ENCODE measurements around the gene ZNF397. TPM values are rescaled to one million over a fixed set of nuclear protein-coding genes. Genes with fewer than 3 reads are reported as not detected.

ZNF397 gene
- total RNA-seq, 1 donor from 2014 or later = 13.9 TPM

GRCh38 chr18:35256947-35257346 is 16.1 kb downstream of the ZNF397 start:
- no peak overlapping the region for H3K4me3 ChIP-seq
- no peak overlapping the region for H3K27ac ChIP-seq
- intact Hi-C loops (cut with DNase I) = no loop called here
- no peaks in the 10 kb centered on the region for H3K4me1 ChIP-seq
- peaks cover 21 to 67% of the 10 kb centered on the region in 2 donors for H3K36me3 ChIP-seq
- no peak for DNase-seq (ENCODE audit: low spot score in 2 of 2)
- peaks cover 0 to 9% of the 10 kb centered on the region in 2 donors for H3K9me3 ChIP-seq
- TF ChIP-seq CTCF (IDR thresholded peaks at IDR 0.05) = no peak
- H3K27me3 ChIP-seq = no peaks in the 10 kb centered on the region

- intact Hi-C loops (cut with DNase I) = no loop called here
- no peak overlapping the region for H3K4me3 ChIP-seq
- peaks cover 10 to 38% of the 10 kb centered on the region in 2 donors for H3K36me3 ChIP-seq
- H3K27ac ChIP-seq = no peak overlapping the region
- no peaks in the 10 kb centered on the region for H3K27me3 ChIP-seq
- DNase-seq (ENCODE audit: low spot score in 2 of 2) = no peak
- no peaks in the 10 kb centered on the region for H3K9me3 ChIP-seq
- no peak for TF ChIP-seq CTCF (IDR thresholded peaks at IDR 0.05)
- H3K4me1 ChIP-seq = peaks cover 0 to 4% of the 10 kb centered on the region in 2 donors
These were observed 23.6 kb downstream of the ZNF397 start for GRCh38 chr18:35264409-35264808.

GRCh38 chr18:35267161-35267651 is 26.4 kb downstream of the ZNF397 start:
- Histone ChIP-seq H3K9me3 (no peaks in the 10 kb centered on the region), H3K27ac (peak overlapping the region; percentile 79 to 85), H3K4me1 (peaks cover 0 to 4% of the 10 kb centered on the region in 2 donors), H3K36me3 (peaks cover 3 to 18% of the 10 kb centered on the region in 2 donors), H3K27me3 (no peaks in the 10 kb centered on the region), H3K4me3 (peak overlapping the region; percentile 60 to 83)
- intact Hi-C loops (cut with DNase I) = loop anchor here (1.0 to 5.0 kb wide), 3 partner anchors 23 to 78 kb away; partner anchors contain the start of genes ZNF24 and ZSCAN30
- DNase-seq (ENCODE audit: low spot score in 2 of 2) = peak; percentile 28 to 88
- TF ChIP-seq CTCF (IDR thresholded peaks at IDR 0.05) = peak in 1 of 3 experiments; percentile 8

GRCh38 chr18:35267809-35268208 is 27.0 kb downstream of the ZNF397 start:
- TF ChIP-seq CTCF (IDR thresholded peaks at IDR 0.05) = no peak
- no peak for DNase-seq (ENCODE audit: low spot score in 2 of 2)
- H3K9me3 ChIP-seq = no peaks in the 10 kb centered on the region
- H3K4me3 ChIP-seq = peak overlapping the region; percentile 60 to 83
- peaks cover 0 to 4% of the 10 kb centered on the region in 2 donors for H3K4me1 ChIP-seq
- intact Hi-C loops (cut with DNase I) = loop anchor here (1.0 to 5.0 kb wide), 3 partner anchors 22 to 77 kb away; partner anchors contain the start of genes ZNF24 and ZSCAN30
- H3K27ac ChIP-seq = peak overlapping the region; percentile 79 to 85
- peaks cover 0 to 12% of the 10 kb centered on the region in 2 donors for H3K36me3 ChIP-seq
- H3K27me3 ChIP-seq = no peaks in the 10 kb centered on the region

- Histone ChIP-seq H3K27me3 (no peaks in the 10 kb centered on the region), H3K36me3 (peaks cover 0 to 3% of the 10 kb centered on the region in 2 donors), H3K9me3 (no peaks in the 10 kb centered on the region), H3K27ac (no peak overlapping the region), H3K4me1 (peaks cover 0 to 4% of the 10 kb centered on the region in 2 donors), H3K4me3 (no peak overlapping the region)
- TF ChIP-seq CTCF (IDR thresholded peaks at IDR 0.05) = no peak
- intact Hi-C loops (cut with DNase I) = loop anchor here (5.0 kb wide), 1 partner anchor 33 kb away; no protein-coding TSS in a partner anchor
- DNase-seq (ENCODE audit: low spot score in 2 of 2) = no peak
These were observed 28.0 kb downstream of the ZNF397 start for GRCh38 chr18:35268821-35269220.

All from ascending aorta (tissue), 2 donors.